K562 (cell line): ENCODE data around the gene SNX17. TPM values are rescaled to one million over a fixed set of nuclear protein-coding genes. Genes with fewer than 3 reads are reported as not detected.

Experiments
- ATF3 ChIP-seq, 2 experiments: fragments of 450-650 bp in 1 of 2; sonication (generic) in 1 of 2; formaldehyde crosslinking in 1 of 2; IDR thresholded peaks in 1 of 2; conservative IDR thresholded peaks in 1 of 2; 2 replicates each; pipeline versions ENCODE4 v1.6.1 to v1.8.1; 2016 to 2023; ENCODE audit warnings: mild to moderate bottlenecking in 2 of 2, moderate library complexity in 2 of 2, inconsistent platforms in 1 of 2, missing genetic modification reagents in 1 of 2
- BHLHE40 ChIP-seq: IDR thresholded peaks from 2 replicates; pipeline ENCODE4 v1.6.1; 2011; ENCODE audit warnings: low read length, improper control_type of control experiment
- CBX1 ChIP-seq: sonication (generic); IDR thresholded peaks from 2 replicates; pipeline ENCODE4 v1.6.1; 2016; ENCODE audit warnings: antibody characterized with exemption, low read depth, mild to moderate bottlenecking
- CREB1 ChIP-seq, 2 experiments: sonication (generic) in 1 of 2; formaldehyde crosslinking in 1 of 2; IDR thresholded peaks; 2 replicates each; pipeline versions ENCODE4 v1.6.1 to v1.8.0; 2012 to 2022; ENCODE audit warnings: inconsistent platforms in 1 of 2, mild to moderate bottlenecking in 1 of 2, missing genetic modification reagents in 1 of 2, moderate library complexity in 1 of 2
- HMG20B ChIP-seq: fragments of 250-450 bp; sonication (Bioruptor Pico); IDR thresholded peaks from 2 replicates; pipeline ENCODE4 v1.5.0; 2021; ENCODE audit warnings: mild to moderate bottlenecking
- MCM2 ChIP-seq: fragments of 450-650 bp; IDR thresholded peaks from 2 replicates; pipeline ENCODE4 v1.6.1; 2017; ENCODE audit warnings: low read depth, mild to moderate bottlenecking
- NR2C2 ChIP-seq, 2 experiments: fragments of 200-800 bp in 1 of 2; sonication (Bioruptor generic) in 1 of 2; sonication (generic) in 1 of 2; formaldehyde crosslinking in 1 of 2; IDR thresholded peaks; 2 replicates each; pipeline versions ENCODE4 v1.6.1 to v1.8.0; 2016 to 2022; ENCODE audit warnings: mild to moderate bottlenecking in 1 of 2, missing compliant biosample characterization in 1 of 2, missing genetic modification characterization in 1 of 2, missing genetic modification reagents in 1 of 2
- NR3C1 ChIP-seq: sonication (generic); formaldehyde crosslinking; IDR thresholded peaks from 2 replicates; pipeline ENCODE4 v1.8.1; 2022; ENCODE audit warnings: missing genetic modification reagents
- PCBP2 ChIP-seq: fragments of 200-400 bp; formaldehyde crosslinking; IDR thresholded peaks from 2 replicates; pipeline ENCODE4 v1.6.1; 2018; ENCODE audit warnings: low read length, low read depth, mild to moderate bottlenecking, moderate library complexity; ENCODE audit not compliant: poor library complexity, severe bottlenecking
- RBBP5 ChIP-seq: fragments of 200-600 bp; sonication (generic); IDR thresholded peaks from 2 replicates; pipeline ENCODE4 v1.6.1; 2012; ENCODE audit warnings: borderline replicate concordance, mild to moderate bottlenecking, low read length, control low read depth, inconsistent platforms; ENCODE audit not compliant: insufficient read depth, poor library complexity, severe bottlenecking
- SP1 ChIP-seq: sonication (generic); formaldehyde crosslinking; IDR thresholded peaks from 2 replicates; pipeline ENCODE4 v1.8.1; 2022; ENCODE audit warnings: mild to moderate bottlenecking, missing genetic modification reagents
- ZBTB17 ChIP-seq: fragments of 450-650 bp; formaldehyde crosslinking; IDR thresholded peaks from 2 replicates; pipeline ENCODE4 v1.4.0; 2020; ENCODE audit warnings: mild to moderate bottlenecking
- ZEB2 ChIP-seq: fragments of 450-650 bp; IDR thresholded peaks from 2 replicates; pipeline ENCODE4 v1.6.1; 2016
- ZFP1 ChIP-seq: fragments of 450-650 bp; formaldehyde crosslinking; IDR thresholded peaks from 2 replicates; pipeline ENCODE4 v1.4.0; 2020; ENCODE audit warnings: mild to moderate bottlenecking, mixed read lengths
- ZNF263 ChIP-seq: sonication (generic); formaldehyde crosslinking; IDR thresholded peaks from 2 replicates; pipeline ENCODE4 v1.8.0; 2022; ENCODE audit warnings: mild to moderate bottlenecking, missing genetic modification reagents, borderline replicate concordance
- ZNF324 ChIP-seq: fragments of 250-450 bp; sonication (Bioruptor Pico); IDR thresholded peaks from 2 replicates; pipeline ENCODE4 v1.4.0; 2020; ENCODE audit warnings: mild to moderate bottlenecking
- ZNF668 ChIP-seq: fragments of 250-450 bp; sonication (Bioruptor Pico); IDR thresholded peaks from 2 replicates; pipeline ENCODE4 v1.8.0; 2022; ENCODE audit warnings: mild to moderate bottlenecking, inconsistent platforms
- polyA plus RNA-seq, 8 experiments: library from polyadenylated mRNA; depleted of rRNA in 4 of 8; stranded (reverse) in 5 of 8; unstranded in 3 of 8; fragments of >200 nt; fragmentation: Nextera tagmentation in 2 of 8; fragmentation: Illumina TruSeq in 1 of 8; extraction: Ambion mirVana in 2 of 8; extraction: Trizol in 1 of 8; gene quantifications; 2 replicates each; pipeline versions ENCODE4 v1.2.1 to v1.2.3, GENCODE V29; 2011 to 2014; ENCODE audit warnings: inconsistent platforms in 1 of 8, missing spikeins in 1 of 8
- total RNA-seq, 7 experiments: library from RNA; depleted of rRNA in 6 of 7; stranded (reverse); fragments of >200 nt in 6 of 7; fragmentation: Illumina TruSeq in 2 of 7; extraction: Trizol in 2 of 7; gene quantifications; 2 replicates each; pipeline versions ENCODE4 v1.2.1 to v1.2.3, GENCODE V29; 2011 to 2021; ENCODE audit warnings: low replicate concordance in 1 of 7
- TF ChIP-seq, protein P1 (sequence below): fragments of 150-350 bp; IDR thresholded peaks from 2 replicates; pipeline ENCODE4 v1.6.1; 2014; ENCODE audit warnings: low read depth, mild to moderate bottlenecking, low read length, borderline replicate concordance
- TF ChIP-seq, protein P2 (sequence below): fragments of 200-800 bp; sonication (Bioruptor generic); IDR thresholded peaks from 2 replicates; pipeline ENCODE4 v1.6.1; 2017; ENCODE audit warnings: missing genetic modification characterization, missing compliant biosample characterization
- TF ChIP-seq, protein P3 (sequence below), 2 experiments: fragments of 450-650 bp; IDR thresholded peaks; 2 replicates each; pipeline ENCODE4 v1.6.1; 2016

SNX17 gene
- total and polyA plus RNA-seq, 9 of the 15 experiments (the other 6 are each of a cell fraction or from before 2014, with no cell fraction given), result 3.0 to 75.7 (median 54.6) TPM

DNA sequence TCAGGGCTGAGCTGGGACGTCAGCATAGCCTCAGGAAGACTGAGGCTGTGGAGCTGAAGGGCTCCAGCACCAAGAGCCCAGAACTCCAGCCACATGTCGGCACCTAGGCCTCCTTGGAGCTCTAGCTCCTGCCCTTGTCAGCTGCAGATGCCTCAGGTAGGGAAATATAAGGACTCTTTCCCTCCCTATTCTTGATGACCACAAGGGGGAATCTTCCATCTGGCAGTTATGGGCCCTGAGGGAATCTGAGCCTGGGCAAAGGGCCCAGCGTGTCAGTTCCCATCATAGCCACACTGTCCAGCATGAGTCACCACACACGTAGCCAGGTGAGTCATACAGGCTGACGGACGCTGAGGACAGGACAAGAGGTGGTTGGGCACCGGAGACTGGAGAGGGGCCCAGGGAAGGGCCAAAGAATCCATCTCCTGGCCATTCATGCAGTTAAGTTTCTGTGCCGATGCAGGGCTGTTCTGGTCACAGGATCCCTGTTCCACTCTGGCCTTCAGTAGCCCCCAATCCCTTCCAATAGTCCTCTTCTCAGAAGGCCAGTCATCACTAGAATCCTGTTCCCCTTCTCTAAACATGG is 49.4 kb upstream of the SNX17 start (continued):
- peak; percentile 99 for TF ChIP-seq ATF3 (IDR thresholded peaks at IDR 0.05)
- peak; percentile 99 for TF ChIP-seq ATF3 (CRISPR knock-in tag; conservative IDR thresholded peaks at IDR 0.05)
- TF ChIP-seq NR2C2 (CRISPR knock-in tag; IDR thresholded peaks at IDR 0.05), result no peak
- peak; percentile 46; the same call in 1 of the 2 replicates for TF ChIP-seq NR2C2 (tag; IDR thresholded peaks at IDR 0.05)
- peak; percentile 72 for TF ChIP-seq SP1 (CRISPR knock-in tag)
- no peak for TF ChIP-seq ZNF668 (CRISPR knock-in tag)
- TF ChIP-seq, protein P1, sequence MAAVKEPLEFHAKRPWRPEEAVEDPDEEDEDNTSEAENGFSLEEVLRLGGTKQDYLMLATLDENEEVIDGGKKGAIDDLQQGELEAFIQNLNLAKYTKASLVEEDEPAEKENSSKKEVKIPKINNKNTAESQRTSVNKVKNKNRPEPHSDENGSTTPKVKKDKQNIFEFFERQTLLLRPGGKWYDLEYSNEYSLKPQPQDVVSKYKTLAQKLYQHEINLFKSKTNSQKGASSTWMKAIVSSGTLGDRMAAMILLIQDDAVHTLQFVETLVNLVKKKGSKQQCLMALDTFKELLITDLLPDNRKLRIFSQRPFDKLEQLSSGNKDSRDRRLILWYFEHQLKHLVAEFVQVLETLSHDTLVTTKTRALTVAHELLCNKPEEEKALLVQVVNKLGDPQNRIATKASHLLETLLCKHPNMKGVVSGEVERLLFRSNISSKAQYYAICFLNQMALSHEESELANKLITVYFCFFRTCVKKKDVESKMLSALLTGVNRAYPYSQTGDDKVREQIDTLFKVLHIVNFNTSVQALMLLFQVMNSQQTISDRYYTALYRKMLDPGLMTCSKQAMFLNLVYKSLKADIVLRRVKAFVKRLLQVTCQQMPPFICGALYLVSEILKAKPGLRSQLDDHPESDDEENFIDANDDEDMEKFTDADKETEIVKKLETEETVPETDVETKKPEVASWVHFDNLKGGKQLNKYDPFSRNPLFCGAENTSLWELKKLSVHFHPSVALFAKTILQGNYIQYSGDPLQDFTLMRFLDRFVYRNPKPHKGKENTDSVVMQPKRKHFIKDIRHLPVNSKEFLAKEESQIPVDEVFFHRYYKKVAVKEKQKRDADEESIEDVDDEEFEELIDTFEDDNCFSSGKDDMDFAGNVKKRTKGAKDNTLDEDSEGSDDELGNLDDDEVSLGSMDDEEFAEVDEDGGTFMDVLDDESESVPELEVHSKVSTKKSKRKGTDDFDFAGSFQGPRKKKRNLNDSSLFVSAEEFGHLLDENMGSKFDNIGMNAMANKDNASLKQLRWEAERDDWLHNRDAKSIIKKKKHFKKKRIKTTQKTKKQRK, result no peak
- no peak for TF ChIP-seq ZFP1 (CRISPR knock-in tag)
- no peak for TF ChIP-seq ZNF324 (CRISPR knock-in tag)
- no peak for TF ChIP-seq PCBP2
- no peak for TF ChIP-seq CBX1
- peak; percentile 21 for TF ChIP-seq BHLHE40
- TF ChIP-seq, protein P2, sequence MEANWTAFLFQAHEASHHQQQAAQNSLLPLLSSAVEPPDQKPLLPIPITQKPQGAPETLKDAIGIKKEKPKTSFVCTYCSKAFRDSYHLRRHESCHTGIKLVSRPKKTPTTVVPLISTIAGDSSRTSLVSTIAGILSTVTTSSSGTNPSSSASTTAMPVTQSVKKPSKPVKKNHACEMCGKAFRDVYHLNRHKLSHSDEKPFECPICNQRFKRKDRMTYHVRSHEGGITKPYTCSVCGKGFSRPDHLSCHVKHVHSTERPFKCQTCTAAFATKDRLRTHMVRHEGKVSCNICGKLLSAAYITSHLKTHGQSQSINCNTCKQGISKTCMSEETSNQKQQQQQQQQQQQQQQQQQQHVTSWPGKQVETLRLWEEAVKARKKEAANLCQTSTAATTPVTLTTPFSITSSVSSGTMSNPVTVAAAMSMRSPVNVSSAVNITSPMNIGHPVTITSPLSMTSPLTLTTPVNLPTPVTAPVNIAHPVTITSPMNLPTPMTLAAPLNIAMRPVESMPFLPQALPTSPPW, result 0 out of 2 replicates have a peak, but pooled peaks have one; percentile 20
- TF ChIP-seq RBBP5, result no peak
- TF ChIP-seq, protein P3, sequence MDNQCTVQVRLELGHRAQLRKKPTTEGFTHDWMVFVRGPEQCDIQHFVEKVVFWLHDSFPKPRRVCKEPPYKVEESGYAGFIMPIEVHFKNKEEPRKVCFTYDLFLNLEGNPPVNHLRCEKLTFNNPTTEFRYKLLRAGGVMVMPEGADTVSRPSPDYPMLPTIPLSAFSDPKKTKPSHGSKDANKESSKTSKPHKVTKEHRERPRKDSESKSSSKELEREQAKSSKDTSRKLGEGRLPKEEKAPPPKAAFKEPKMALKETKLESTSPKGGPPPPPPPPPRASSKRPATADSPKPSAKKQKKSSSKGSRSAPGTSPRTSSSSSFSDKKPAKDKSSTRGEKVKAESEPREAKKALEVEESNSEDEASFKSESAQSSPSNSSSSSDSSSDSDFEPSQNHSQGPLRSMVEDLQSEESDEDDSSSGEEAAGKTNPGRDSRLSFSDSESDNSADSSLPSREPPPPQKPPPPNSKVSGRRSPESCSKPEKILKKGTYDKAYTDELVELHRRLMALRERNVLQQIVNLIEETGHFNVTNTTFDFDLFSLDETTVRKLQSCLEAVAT (IDR thresholded peaks at IDR 0.05), result no peak
- no peak for TF ChIP-seq NR3C1 (CRISPR knock-in tag)
- no peak for TF ChIP-seq HMG20B (CRISPR knock-in tag)
- TF ChIP-seq CREB1 (IDR thresholded peaks at IDR 0.05), result peak; percentile 72; the same call in 1 of the 2 replicates
- TF ChIP-seq CREB1 (CRISPR knock-in tag; IDR thresholded peaks at IDR 0.05), result peak; percentile 87
- TF ChIP-seq ZNF263 (CRISPR knock-in tag), result no peak
- no peak for TF ChIP-seq ZBTB17
- no peak for TF ChIP-seq MCM2
- TF ChIP-seq ZEB2, result peak; percentile 91
